HepG2 (cell line): Measurements from ENCODE around the gene PLET1.

Experiments used
- IKZF1 ChIP-seq: fragments of 450-650 bp; IDR thresholded peaks from 2 replicates; pipeline ENCODE4 v1.7.1; 2016
- PBX3 ChIP-seq: sonication (generic); formaldehyde crosslinking; IDR thresholded peaks from 2 replicates; pipeline ENCODE4 v1.8.1; 2023; ENCODE audit warnings: missing genetic modification reagents, inconsistent platforms, borderline replicate concordance
- POLR2A ChIP-seq, 2 experiments: IDR thresholded peaks; 2 replicates each; pipeline ENCODE4 v1.6.1; 2011; ENCODE audit warnings: low read depth in 2 of 2, low read length in 2 of 2, mild to moderate bottlenecking in 1 of 2, moderate library complexity in 1 of 2; ENCODE audit not compliant: insufficient read depth in 1 of 2
- TAF1 ChIP-seq: sonication (generic); formaldehyde crosslinking; IDR thresholded peaks from 2 replicates; pipeline ENCODE4 v1.4.0; 2020; ENCODE audit warnings: missing genetic modification reagents
- TARDBP ChIP-seq: sonication (generic); formaldehyde crosslinking; IDR thresholded peaks from 2 replicates; pipeline ENCODE4 v1.8.0; 2022; ENCODE audit warnings: mild to moderate bottlenecking, missing genetic modification reagents
- THAP11 ChIP-seq: IDR thresholded peaks from 2 replicates; pipeline ENCODE4 v1.6.1; 2016; ENCODE audit warnings: missing biosample characterization, missing genetic modification reagents
- ZBTB20 ChIP-seq: sonication (generic); formaldehyde crosslinking; IDR thresholded peaks from 2 replicates; pipeline ENCODE4 v1.8.1; 2023; ENCODE audit warnings: missing genetic modification reagents, low read depth, mild to moderate bottlenecking, borderline replicate concordance
- ZNF251 ChIP-seq: sonication (generic); formaldehyde crosslinking; IDR thresholded peaks from 2 replicates; pipeline ENCODE4 v1.9.0; 2021; ENCODE audit warnings: mild to moderate bottlenecking, missing genetic modification reagents

- TF ChIP-seq PBX3 (CRISPR knock-in tag) (no peak), TAF1 (no peak), ZNF251 (CRISPR knock-in tag) (no peak), POLR2A (IDR thresholded peaks at IDR 0.05; ENCODE audit: insufficient read depth in 1 of 2, low read depth in 2 of 2, low read length in 2 of 2) (no peak), ZBTB20 (CRISPR knock-in tag) (no peak), THAP11 (CRISPR knock-in tag) (no peak), TARDBP (CRISPR knock-in tag) (no peak), IKZF1 (no peak)
Observed at GRCh38 chr11:112270551-112271180, 10.0 kb upstream of the PLET1 start.
